ENCODE measurements around the gene CRABP1. TPM values are rescaled to one million over a fixed set of nuclear protein-coding genes. Genes with fewer than 3 reads are reported as not detected.

CRABP1 gene
- total RNA-seq, 4 donors from 2014 or later, result not detected

GRCh38 chr15:78343276-78344060 lies 3.3 kb downstream of the CRABP1 start:
- in situ Hi-C loops (cut with MboI; ENCODE audit: low sequenced_read_pairs in 4 of 4), result no loop called here
- no peak for TF ChIP-seq POLR2A (IDR thresholded peaks at IDR 0.05)
- no peak for TF ChIP-seq CTCF (IDR thresholded peaks at IDR 0.05 in 4 of 5, conservative IDR thresholded peaks at IDR 0.05 in 1 of 5)
- Histone ChIP-seq H3K27ac (no peak overlapping the region), H3K27me3 (peaks cover 32 to 39% (median 37%) of the 10 kb centered on the region in 3 donors), H3K36me3 (no peaks in the 10 kb centered on the region), H3K4me3 (no peak overlapping the region), H3K4me1 (peaks cover 7 to 8% of the 10 kb centered on the region in 2 donors), H3K9me3 (no peaks in the 10 kb centered on the region)
- DNase-seq (no peak), ATAC-seq (no peak)
- intact Hi-C loops (cut with DNase I; ENCODE audit: low total_unique reads), result no loop called here

GRCh38 chr15:78345396-78346125 lies 5.4 kb downstream of the CRABP1 start:
- Histone ChIP-seq H3K27me3 (peaks cover 14 to 21% (median 18%) of the 10 kb centered on the region in 3 donors), H3K4me3 (no peak overlapping the region), H3K36me3 (no peaks in the 10 kb centered on the region), H3K27ac (no peak overlapping the region), H3K9me3 (no peaks in the 10 kb centered on the region), H3K4me1 (peaks cover 7 to 8% of the 10 kb centered on the region in 2 donors)
- DNase-seq (no peak), ATAC-seq (no peak)
- no peak for TF ChIP-seq POLR2A (IDR thresholded peaks at IDR 0.05)
- TF ChIP-seq CTCF (IDR thresholded peaks at IDR 0.05 in 4 of 5, conservative IDR thresholded peaks at IDR 0.05 in 1 of 5), result no peak
- in situ Hi-C loops (cut with MboI; ENCODE audit: low sequenced_read_pairs in 4 of 4), result no loop called here
- intact Hi-C loops (cut with DNase I; ENCODE audit: low total_unique reads), result no loop called here

GRCh38 chr15:78347586-78348543 lies 7.7 kb downstream of the CRABP1 start:
- TF ChIP-seq POLR2A (IDR thresholded peaks at IDR 0.05), result no peak
- no peaks in the 10 kb centered on the region for H3K27me3 ChIP-seq
- in situ Hi-C loops (cut with MboI; ENCODE audit: low sequenced_read_pairs in 4 of 4) (no loop called here), intact Hi-C loops (cut with DNase I; ENCODE audit: low total_unique reads) (no loop called here)
- H3K36me3 ChIP-seq, result no peaks in the 10 kb centered on the region
- no peak overlapping the region for H3K4me3 ChIP-seq
- H3K9me3 ChIP-seq, result no peaks in the 10 kb centered on the region
- H3K4me1 ChIP-seq, result no peaks in the 10 kb centered on the region
- DNase-seq (no peak), ATAC-seq (no peak)
- no peak overlapping the region for H3K27ac ChIP-seq

- no peak overlapping the region for H3K27ac ChIP-seq
- H3K36me3 ChIP-seq, result no peaks in the 10 kb centered on the region
- no peak for ATAC-seq
- no peak overlapping the region for H3K4me3 ChIP-seq
- no peaks in the 10 kb centered on the region for H3K27me3 ChIP-seq
- DNase-seq, result no peak
- intact Hi-C loops (cut with DNase I; ENCODE audit: low total_unique reads), result no loop called here
- no peaks in the 10 kb centered on the region for H3K9me3 ChIP-seq
- no peaks in the 10 kb centered on the region for H3K4me1 ChIP-seq
- TF ChIP-seq POLR2A (IDR thresholded peaks at IDR 0.05) (no peak), CTCF (IDR thresholded peaks at IDR 0.05 in 4 of 5, conservative IDR thresholded peaks at IDR 0.05 in 1 of 5) (no peak)
- in situ Hi-C loops (cut with MboI; ENCODE audit: low sequenced_read_pairs in 4 of 4), result no loop called here
Measured at GRCh38 chr15:78350058-78350457, 9.9 kb downstream of the CRABP1 start.

Data from gastrocnemius medialis (tissue), 4 donors.